AG09319 (cell line): ENCODE data around the gene PKD1L1.

Experiments
- DNase-seq: peaks from one replicate; pipeline ENCODE4 v3.0.0-alpha.2; 2010; ENCODE audit warnings: low read depth; ENCODE audit errors: extremely low read depth
- TF ChIP-seq, protein P1 (sequence below): IDR thresholded peaks from 2 replicates; pipeline ENCODE4 v1.5.1; 2011; ENCODE audit warnings: low read depth, mild to moderate bottlenecking, inconsistent platforms, low read length, moderate library complexity

Gene PKD1L1

DNA sequence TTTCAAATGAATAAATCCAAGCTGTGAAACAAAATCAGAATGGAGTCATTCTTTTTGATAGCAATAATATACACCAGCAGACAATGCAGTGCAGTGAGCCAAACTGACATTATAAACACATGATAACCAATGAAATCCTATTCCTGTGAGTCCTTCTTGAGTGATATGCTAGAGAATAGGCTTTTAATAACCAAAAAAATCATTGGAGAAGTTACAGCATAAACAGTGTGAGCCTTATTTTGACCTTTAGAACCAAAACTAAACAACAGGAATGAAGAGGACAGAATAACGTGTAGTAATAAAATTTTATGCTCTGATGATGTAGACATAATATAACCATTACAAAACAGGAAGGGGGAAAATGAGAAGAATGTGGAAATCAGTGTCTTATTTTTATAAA, 22.5 kb upstream of the PKD1L1 start:
- TF ChIP-seq, protein P1, sequence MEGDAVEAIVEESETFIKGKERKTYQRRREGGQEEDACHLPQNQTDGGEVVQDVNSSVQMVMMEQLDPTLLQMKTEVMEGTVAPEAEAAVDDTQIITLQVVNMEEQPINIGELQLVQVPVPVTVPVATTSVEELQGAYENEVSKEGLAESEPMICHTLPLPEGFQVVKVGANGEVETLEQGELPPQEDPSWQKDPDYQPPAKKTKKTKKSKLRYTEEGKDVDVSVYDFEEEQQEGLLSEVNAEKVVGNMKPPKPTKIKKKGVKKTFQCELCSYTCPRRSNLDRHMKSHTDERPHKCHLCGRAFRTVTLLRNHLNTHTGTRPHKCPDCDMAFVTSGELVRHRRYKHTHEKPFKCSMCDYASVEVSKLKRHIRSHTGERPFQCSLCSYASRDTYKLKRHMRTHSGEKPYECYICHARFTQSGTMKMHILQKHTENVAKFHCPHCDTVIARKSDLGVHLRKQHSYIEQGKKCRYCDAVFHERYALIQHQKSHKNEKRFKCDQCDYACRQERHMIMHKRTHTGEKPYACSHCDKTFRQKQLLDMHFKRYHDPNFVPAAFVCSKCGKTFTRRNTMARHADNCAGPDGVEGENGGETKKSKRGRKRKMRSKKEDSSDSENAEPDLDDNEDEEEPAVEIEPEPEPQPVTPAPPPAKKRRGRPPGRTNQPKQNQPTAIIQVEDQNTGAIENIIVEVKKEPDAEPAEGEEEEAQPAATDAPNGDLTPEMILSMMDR, result no peak
- no peak for DNase-seq

DNA sequence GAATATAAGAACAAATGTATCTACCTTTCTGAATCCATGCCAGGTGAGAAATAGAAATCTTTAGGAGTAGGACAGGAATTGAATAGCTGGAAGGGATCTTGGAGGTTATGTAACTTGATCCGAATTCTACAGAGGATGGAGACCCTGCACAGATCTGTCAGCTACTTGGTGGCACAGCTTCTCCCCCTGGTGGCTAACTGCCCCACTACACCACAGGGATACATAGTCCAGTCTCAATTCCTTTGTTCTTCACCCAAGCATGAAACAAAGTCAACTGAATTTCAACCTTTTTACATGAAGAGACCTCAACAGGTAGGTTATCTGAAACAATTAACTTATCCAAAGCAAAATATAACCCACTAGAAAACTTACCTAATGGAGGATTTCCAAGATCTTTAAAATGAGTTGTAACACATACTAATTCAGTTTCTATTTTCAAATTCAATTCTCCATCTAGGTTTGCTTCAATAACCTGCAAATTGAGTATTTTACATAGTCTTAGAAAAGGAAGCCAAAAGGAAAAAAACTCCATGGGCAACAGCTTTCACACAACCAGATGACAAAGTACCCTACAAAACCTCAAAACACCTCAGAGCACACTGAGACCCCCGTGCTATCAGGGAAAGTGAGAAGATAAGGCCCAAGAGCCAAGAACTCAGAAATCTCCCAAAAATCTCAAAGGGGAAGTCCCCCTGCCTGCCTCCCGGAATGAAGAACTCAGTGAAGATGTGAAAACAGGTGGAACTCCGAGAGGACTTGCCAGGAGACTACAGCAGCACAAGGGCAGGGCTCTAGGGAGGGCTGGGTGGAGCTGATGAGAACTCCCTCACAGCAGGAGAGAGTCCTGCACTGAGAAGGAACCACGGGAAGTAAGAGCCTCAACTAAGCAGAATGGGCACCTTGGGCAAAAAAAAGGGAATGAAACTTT, 20.8 kb upstream of the PKD1L1 start:
- no peak for DNase-seq
- TF ChIP-seq, protein P1, result peak; percentile 96

DNA sequence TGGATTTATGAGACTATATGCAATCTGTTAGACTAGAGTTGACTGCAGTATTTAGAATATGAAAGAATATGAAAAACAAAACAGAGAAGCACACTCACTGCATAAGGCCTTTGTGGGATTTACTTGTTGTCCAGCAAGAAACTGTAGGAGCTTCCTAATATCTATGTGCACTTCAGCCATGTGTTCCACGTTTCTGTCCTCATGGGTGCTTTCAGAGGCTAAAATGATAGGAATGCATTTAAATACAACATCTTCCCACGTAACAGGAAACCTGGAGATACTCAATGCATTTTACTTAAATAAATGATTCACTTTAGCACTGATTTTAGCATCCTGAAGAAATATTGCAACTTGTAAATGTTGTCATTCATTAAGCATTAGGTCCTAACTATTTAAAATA, 19.4 kb upstream of the PKD1L1 start:
- TF ChIP-seq, protein P1, result no peak

DNA sequence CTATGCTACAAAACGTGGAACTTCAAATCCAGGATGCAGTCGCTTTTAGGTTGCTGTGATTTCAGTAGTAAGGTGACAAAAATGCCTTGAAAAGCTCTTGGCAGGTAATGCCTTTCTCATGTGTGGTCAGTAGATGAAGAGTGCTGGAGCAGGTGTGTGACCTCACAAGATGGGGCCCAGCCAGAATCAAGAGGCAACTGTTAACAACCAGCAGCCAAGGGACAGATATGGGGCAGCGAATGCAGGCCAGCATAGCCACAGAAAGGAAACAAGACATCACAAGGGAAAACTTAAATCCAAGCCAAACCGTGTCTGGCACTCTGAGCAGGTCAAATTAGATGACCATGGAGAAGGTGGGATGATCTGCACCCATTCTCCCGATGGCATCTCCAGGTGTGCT, 18.9 kb upstream of the PKD1L1 start:
- no peak for DNase-seq
- TF ChIP-seq, protein P1, result no peak

More for the DNA sequence above, 19.4 kb upstream of the PKD1L1 start:
- no peak for DNase-seq

DNA sequence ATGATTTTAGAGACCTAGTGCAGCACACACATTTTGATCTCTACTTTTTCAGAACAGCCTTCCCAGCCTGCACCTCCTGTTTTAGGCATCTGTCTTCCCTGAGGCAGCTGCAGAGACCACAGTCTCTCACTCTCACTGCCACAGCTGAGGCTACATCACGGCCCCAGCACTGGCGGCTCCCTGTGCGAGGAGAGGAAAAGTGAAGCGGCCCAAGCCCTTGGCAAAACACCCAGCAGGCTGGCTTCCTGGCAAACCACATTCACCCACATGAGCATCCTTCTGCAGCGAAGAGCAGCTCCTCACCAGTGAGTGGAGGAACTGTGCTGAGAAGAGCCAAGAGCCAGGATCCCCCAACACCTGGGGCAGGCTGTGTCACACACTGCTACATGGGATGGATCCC, 17.2 kb upstream of the PKD1L1 start:
- no peak for DNase-seq
- TF ChIP-seq, protein P1, result no peak

DNA sequence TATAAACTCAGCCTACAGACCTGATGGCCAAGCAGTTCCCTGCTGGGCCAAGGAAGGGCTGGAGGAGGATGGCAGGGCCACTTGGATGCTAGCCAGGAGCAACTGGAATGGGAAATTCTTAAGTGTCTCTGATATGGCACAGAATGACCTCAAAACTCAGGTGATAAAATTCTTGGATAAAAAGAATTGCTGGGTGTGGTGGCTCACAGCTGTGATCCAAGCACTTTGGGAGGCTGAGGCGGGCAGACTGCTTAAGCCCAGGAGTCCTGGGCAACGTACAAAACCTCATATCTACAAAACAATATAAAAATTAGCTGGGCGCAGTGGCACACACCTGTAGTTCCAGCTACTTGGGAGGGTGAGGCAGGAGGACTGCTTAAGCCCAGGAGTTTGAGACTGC, 14.0 kb upstream of the PKD1L1 start:
- TF ChIP-seq, protein P1, result no peak
- DNase-seq, result no peak

DNA sequence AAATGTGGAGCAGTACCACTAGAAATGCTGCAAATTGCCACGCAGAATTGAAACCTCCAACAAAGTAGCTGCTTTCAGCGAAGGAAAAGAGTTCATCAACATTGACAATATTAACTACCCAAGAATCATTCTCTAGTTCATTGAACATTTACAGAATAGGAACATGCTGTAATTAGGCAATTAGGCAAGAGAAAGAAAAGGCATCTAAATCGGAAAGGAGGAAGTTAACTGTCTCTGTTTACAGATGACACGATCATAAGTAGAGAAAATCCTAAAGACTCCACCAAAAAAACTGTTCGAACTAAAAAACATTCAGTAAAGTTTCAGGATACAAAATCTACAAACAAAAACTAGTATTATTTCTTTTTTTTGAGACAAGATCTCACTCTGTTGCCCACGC, 8.9 kb upstream of the PKD1L1 start:
- TF ChIP-seq, protein P1, result no peak
- DNase-seq, result no peak
